Coronary artery (tissue), 2 donors: ENCODE results near the gene SLC11A2.
A peak's percentile ranks its signal among the peaks of the same experiment; 100 is the strongest.

Source experiments
- DNase-seq: peaks from one replicate; pipeline ENCODE4 v3.0.0-alpha.2; 2017; ENCODE audit warnings: low spot score
- H3K27ac ChIP-seq, 2 donors: fragments of 200-600 bp; sonication (generic); one replicate each; pipeline ENCODE4 v1.5.1; 2016 to 2019
- H3K4me3 ChIP-seq: fragments of 200-600 bp; sonication (generic); 2 replicates; pipeline ENCODE4 v1.5.1; 2016; ENCODE audit warnings: mild to moderate bottlenecking, moderate library complexity
- TF ChIP-seq, protein P1 (sequence below): fragments of 200-600 bp; sonication (generic); IDR thresholded peaks from one replicate; pipeline ENCODE4 v1.5.1; 2019; ENCODE audit warnings: antibody characterized with exemption

The SLC11A2 gene

DNA sequence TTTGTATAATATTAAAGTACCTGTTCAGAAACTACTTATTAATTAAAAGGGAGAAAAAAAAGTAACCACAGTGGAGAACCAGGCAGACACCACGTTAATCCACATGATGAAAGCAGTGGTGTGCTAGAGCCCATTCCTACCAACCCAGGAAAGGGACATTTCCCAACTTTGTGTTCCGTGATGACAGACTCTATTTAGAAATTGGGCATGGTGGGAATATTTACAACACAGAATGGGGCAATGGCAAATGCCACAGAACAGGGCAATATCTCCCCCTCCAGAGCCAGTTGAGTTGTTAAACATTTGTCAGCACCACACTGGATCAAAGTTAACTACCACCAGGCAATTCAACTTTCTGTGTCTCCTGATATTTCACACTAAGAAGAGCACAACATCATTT, 75.1 kb downstream of the SLC11A2 start:
- no peak overlapping the region for H3K4me3 ChIP-seq
- TF ChIP-seq, protein P1, sequence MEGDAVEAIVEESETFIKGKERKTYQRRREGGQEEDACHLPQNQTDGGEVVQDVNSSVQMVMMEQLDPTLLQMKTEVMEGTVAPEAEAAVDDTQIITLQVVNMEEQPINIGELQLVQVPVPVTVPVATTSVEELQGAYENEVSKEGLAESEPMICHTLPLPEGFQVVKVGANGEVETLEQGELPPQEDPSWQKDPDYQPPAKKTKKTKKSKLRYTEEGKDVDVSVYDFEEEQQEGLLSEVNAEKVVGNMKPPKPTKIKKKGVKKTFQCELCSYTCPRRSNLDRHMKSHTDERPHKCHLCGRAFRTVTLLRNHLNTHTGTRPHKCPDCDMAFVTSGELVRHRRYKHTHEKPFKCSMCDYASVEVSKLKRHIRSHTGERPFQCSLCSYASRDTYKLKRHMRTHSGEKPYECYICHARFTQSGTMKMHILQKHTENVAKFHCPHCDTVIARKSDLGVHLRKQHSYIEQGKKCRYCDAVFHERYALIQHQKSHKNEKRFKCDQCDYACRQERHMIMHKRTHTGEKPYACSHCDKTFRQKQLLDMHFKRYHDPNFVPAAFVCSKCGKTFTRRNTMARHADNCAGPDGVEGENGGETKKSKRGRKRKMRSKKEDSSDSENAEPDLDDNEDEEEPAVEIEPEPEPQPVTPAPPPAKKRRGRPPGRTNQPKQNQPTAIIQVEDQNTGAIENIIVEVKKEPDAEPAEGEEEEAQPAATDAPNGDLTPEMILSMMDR = no peak
- no peak for DNase-seq
- H3K27ac ChIP-seq = no peak overlapping the region

DNA sequence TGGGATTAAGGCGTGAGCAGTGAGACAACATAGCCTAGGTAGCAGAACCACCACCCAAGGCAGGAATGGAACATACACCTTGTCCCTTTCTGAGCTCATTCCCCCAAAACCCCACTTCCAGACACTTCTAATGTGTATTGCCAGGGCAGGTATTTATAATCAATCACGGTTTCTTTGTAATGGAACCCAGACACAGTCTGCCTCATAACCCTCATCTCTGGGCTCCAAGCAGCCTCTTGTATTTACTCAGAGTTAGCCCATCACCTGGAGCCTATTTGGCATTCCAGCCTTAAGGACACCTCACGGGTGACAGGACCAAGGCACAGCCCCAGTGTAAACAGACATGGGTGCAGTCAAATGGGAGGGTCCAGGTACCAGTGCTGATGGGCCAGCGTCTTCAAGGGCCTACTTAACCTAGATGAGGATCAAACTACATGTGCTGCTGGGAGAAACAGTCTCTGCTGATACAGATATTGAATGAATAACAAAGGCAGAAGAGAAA, 76.3 kb downstream of the SLC11A2 start:
- no peak for DNase-seq
- Histone ChIP-seq H3K27ac (no peak overlapping the region), H3K4me3 (no peak overlapping the region)
- TF ChIP-seq, protein P1 = no peak

DNA sequence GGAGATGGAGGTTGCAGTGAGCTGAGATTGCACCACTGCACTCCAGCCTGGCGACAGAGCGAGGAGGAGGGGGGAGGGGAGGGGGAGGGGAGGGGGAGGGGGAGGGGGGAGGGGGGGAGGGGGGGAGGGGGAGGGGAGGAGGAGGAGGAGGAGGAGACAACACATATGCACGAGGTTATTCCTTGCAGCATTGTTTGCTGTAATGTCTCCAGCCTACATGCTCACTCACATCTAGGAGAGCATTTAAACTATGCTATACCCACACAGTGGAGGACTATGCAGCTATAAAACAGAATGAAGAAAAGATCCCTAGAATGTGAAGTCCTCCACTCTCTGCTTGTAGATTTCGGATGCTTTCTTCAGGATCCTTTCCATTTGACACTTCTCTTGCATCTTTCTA, 77.4 kb downstream of the SLC11A2 start:
- TF ChIP-seq, protein P1 = no peak
- Histone ChIP-seq H3K4me3 (no peak overlapping the region), H3K27ac (no peak overlapping the region)
- DNase-seq = no peak

DNA sequence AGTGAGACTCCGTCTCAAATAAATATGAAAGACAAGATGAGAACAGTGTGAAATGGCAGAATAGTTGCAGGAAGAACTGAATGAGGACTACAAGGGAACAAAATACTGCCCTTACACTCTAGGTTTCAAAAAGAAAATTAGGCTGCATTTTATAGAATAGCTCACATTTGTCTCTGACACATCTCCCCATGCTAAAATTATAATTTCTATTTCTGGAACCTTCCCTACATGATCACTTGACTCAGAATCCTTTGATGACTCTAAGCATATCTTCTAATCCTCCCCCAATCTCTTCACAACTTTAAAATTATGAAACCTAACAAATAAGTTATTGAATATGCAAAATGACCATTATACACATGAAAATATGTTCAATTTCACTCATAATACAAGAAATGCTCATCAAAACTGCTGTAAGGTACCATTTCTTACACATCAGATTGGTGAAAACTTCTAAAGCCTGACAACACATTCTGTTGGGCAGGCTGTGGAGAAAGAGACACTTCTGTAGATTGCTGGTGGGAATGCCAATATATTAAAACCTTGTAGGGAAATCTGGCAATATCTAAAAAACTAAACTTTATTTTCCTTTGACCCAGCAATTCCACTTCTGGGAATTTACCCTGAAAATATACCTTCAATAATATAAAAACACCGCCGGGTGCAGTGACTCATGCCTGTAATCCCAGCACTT, 78.1 kb downstream of the SLC11A2 start:
- Histone ChIP-seq H3K4me3 (no peak overlapping the region), H3K27ac (no peak overlapping the region)
- no peak for DNase-seq
- TF ChIP-seq, protein P1 = no peak

DNA sequence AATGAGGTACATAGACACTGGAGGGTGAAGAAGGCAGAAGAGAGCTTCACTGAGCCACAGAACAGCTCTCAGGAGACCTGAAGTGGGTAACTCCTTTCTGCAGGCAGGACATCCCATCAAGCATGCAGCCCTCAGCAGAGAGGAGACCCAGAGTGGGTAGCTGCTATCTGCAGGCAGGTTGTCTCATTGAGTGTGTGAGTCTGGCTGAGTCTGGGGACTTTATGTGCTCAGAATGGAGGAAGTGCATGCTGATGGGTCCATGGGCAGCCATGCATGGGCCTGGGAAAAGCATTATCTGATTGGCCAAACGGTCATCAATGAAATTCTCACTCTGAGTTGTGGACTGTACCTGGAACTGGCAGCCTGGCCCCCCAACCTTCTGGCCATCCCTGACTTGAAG, 88.5 kb downstream of the SLC11A2 start:
- Histone ChIP-seq H3K4me3 (no peak overlapping the region), H3K27ac (no peak overlapping the region)
- TF ChIP-seq, protein P1 = no peak
- DNase-seq = no peak

DNA sequence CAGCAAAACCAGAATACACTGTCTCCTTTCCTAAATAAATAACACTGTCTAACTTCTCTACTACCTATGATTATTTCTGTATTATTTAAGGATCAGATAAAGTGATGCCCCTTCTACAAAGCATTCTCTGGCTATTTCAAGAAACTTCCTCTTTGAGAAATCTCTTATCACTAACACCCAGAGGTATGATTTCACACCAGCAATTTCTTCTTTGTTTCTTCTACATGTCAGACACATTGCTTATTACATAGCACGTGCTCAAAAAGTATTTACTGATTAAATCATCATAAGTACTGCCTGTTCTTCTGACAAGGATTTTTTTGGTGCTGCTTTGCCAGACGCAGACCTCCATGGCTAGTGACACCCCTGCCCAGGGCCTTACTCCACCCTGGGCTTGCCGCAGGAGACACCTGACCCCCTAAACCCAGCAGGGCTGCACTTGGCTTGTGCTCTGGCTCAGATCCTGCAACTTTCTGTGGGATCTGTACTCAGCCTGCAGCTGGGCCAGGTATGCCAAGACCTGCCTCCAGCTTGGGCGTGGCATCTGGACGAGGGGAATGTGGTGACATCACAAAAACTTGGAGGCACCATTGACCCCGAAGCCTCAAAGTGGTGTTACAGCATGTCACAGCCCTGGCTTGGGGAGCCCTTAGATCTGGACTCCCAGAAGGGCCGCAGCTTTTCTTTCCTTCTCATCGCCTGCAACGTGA, 89.2 kb downstream of the SLC11A2 start:
- TF ChIP-seq, protein P1 = no peak
- Histone ChIP-seq H3K4me3 (no peak overlapping the region), H3K27ac (peak overlapping the region in 1 of 2 donors; percentile 12)
- no peak for DNase-seq
